OCI-LY7 (cell line): ENCODE data around the gene CHRM3. TPM values are rescaled to one million over a fixed set of nuclear protein-coding genes. Genes with fewer than 3 reads are reported as not detected.

ENCODE experiments used
- BruUV-seq: library from RNA; stranded (reverse); fragments of 400-500 nt; replicated peaks from 2 replicates; lab custom pipeline; 2021; lab: Mats Ljungman, UMichigan
- CTCF ChIA-PET: fragments of 300-600 bp; sonication (Branson Sonifier 250); formaldehyde crosslinking; loops from one replicate; lab custom pipeline; 2022; ENCODE audit warnings: antibody characterized with exemption; ENCODE audit not compliant: unreplicated experiment; lab: Charles Lee
- POLR2A ChIA-PET: fragments of 300-600 bp; sonication (Branson Sonifier 250); formaldehyde crosslinking; loops from one replicate; lab custom pipeline; 2022; ENCODE audit warnings: antibody characterized with exemption; lab: Charles Lee
- DNase-seq: peaks from one replicate; pipeline ENCODE4 v3.0.0-alpha.2; 2015; ENCODE audit warnings: low spot score
- H2AFZ ChIP-seq: fragments of 200-600 bp; sonication (generic), shearing (Covaris generic); 2 replicates; pipeline ENCODE4 v1.6.1; 2014; ENCODE audit warnings: mild to moderate bottlenecking, antibody characterized with exemption, low read length, moderate library complexity
- H3K27ac ChIP-seq: fragments of 200-600 bp; sonication (generic); 2 replicates; pipeline ENCODE4 v1.5.1; 2014; ENCODE audit warnings: mixed run types, low read depth, mild to moderate bottlenecking, moderate library complexity, low read length, inconsistent platforms; ENCODE audit not compliant: poor library complexity, severe bottlenecking
- H3K36me3 ChIP-seq: fragments of 200-600 bp; sonication (generic); 2 replicates; pipeline ENCODE4 v1.6.1; 2014; ENCODE audit warnings: mild to moderate bottlenecking, antibody characterized with exemption, low read length, moderate library complexity, mixed read lengths; ENCODE audit not compliant: insufficient read depth
- H3K4me1 ChIP-seq: fragments of 200-600 bp; sonication (generic); 2 replicates; pipeline ENCODE4 v1.5.1; 2014; ENCODE audit warnings: mild to moderate bottlenecking, low read length; ENCODE audit not compliant: insufficient read depth, poor library complexity, severe bottlenecking
- H3K4me2 ChIP-seq: fragments of 200-600 bp; sonication (generic); 2 replicates; pipeline ENCODE4 v1.6.1; 2014; ENCODE audit warnings: mild to moderate bottlenecking, low read length
- H3K4me3 ChIP-seq: fragments of 200-600 bp; sonication (generic); 2 replicates; pipeline ENCODE4 v1.5.1; 2014; ENCODE audit warnings: mild to moderate bottlenecking, low read depth, low read length; ENCODE audit not compliant: poor library complexity, severe bottlenecking
- H3K79me2 ChIP-seq: fragments of 200-600 bp; sonication (generic); 2 replicates; pipeline ENCODE4 v1.6.1; 2016; ENCODE audit warnings: low read depth, mild to moderate bottlenecking, low read length, moderate library complexity, mixed read lengths; ENCODE audit not compliant: insufficient read depth
- H3K9me2 ChIP-seq: fragments of 200-600 bp; sonication (generic); 2 replicates; pipeline ENCODE4 v1.6.1; 2016; ENCODE audit warnings: mild to moderate bottlenecking, low read length, mixed read lengths; ENCODE audit not compliant: insufficient read depth
- H3K9me3 ChIP-seq: fragments of 200-600 bp; sonication (generic); 2 replicates; pipeline ENCODE4 v1.6.1; 2014; ENCODE audit warnings: mild to moderate bottlenecking, mixed run types, low read length, mixed read lengths
- H4K20me1 ChIP-seq: fragments of 200-600 bp; sonication (generic); 2 replicates; pipeline ENCODE4 v1.6.1; 2014; ENCODE audit warnings: mild to moderate bottlenecking, antibody characterized with exemption, low read length, moderate library complexity, mixed read lengths; ENCODE audit not compliant: insufficient read depth
- CTCF ChIP-seq: fragments of 200-600 bp; sonication (generic); conservative IDR thresholded peaks from 2 replicates; pipeline ENCODE4 v1.5.1; 2014; ENCODE audit warnings: mild to moderate bottlenecking, antibody characterized with exemption, low read length, moderate library complexity, mixed read lengths
- EZH2phosphoT487 ChIP-seq: fragments of 200-600 bp; sonication (generic); IDR thresholded peaks from 2 replicates; pipeline ENCODE4 v1.6.1; 2018; ENCODE audit warnings: low read depth, borderline replicate concordance, mild to moderate bottlenecking, mixed run types, antibody characterized with exemption, low read length, moderate library complexity, mixed read lengths
- intact Hi-C: fragments of 100-400 bp; cut with micrococcal nuclease; formaldehyde crosslinking; loops from one replicate; pipeline ENCODE4 v1.10.0; 2022; ENCODE audit not compliant: unreplicated experiment
- total RNA-seq, 2 experiments: library from RNA; depleted of rRNA in 1 of 2; stranded (reverse); fragments of >200 nt in 1 of 2; shearing (Covaris generic) in 1 of 2; gene quantifications; 2 replicates each; pipeline ENCODE4 v1.2.3, GENCODE V29; 2014 to 2022

Gene CHRM3
- total RNA-seq, 2 experiments from 2014 or later: 0.13 TPM; not detected in 1

GRCh38 chr1:239361403-239361802, 25.0 kb upstream of the CHRM3 start:
- intact Hi-C loops: no loop called here
- TF ChIP-seq CTCF: no peak
- no peak for TF ChIP-seq EZH2phosphoT487
- CTCF ChIA-PET: no interaction called here
- Histone ChIP-seq H2AFZ (no peak overlapping the region), H3K27ac (no peak overlapping the region), H3K4me3 (no peak overlapping the region), H3K4me2 (no peak overlapping the region), H3K9me2 (no peaks in the 10 kb centered on the region), H3K4me1 (no peaks in the 10 kb centered on the region), H3K79me2 (no peaks in the 10 kb centered on the region), H3K36me3 (no peaks in the 10 kb centered on the region), H4K20me1 (no peaks in the 10 kb centered on the region), H3K9me3 (no peaks in the 10 kb centered on the region)
- POLR2A ChIA-PET: interaction anchor here (0.7 kb wide), 1 partner anchor 13 kb away, joined by 3 read pairs; no protein-coding TSS in a partner anchor
- DNase-seq: no peak
- BruUV-seq: no TSS peak

- Histone ChIP-seq H3K4me3 (no peak overlapping the region), H3K27ac (no peak overlapping the region), H3K9me3 (no peaks in the 10 kb centered on the region), H3K79me2 (no peaks in the 10 kb centered on the region), H3K9me2 (no peaks in the 10 kb centered on the region), H3K36me3 (no peaks in the 10 kb centered on the region), H4K20me1 (no peaks in the 10 kb centered on the region), H3K4me1 (no peaks in the 10 kb centered on the region), H3K4me2 (no peak overlapping the region), H2AFZ (no peak overlapping the region)
- POLR2A ChIA-PET: no interaction called here
- DNase-seq: no peak
- BruUV-seq: no TSS peak
- no peak for TF ChIP-seq CTCF
- TF ChIP-seq EZH2phosphoT487: no peak
- CTCF ChIA-PET: no interaction called here
- intact Hi-C loops: no loop called here
These were observed 22.4 kb upstream of the CHRM3 start for GRCh38 chr1:239363930-239364329.

GRCh38 chr1:239367196-239367810, 19.1 kb upstream of the CHRM3 start:
- intact Hi-C loops: no loop called here
- Histone ChIP-seq H3K4me2 (no peak overlapping the region), H3K9me3 (no peaks in the 10 kb centered on the region), H4K20me1 (no peaks in the 10 kb centered on the region), H3K9me2 (no peaks in the 10 kb centered on the region), H2AFZ (no peak overlapping the region), H3K4me1 (no peaks in the 10 kb centered on the region), H3K36me3 (no peaks in the 10 kb centered on the region), H3K27ac (no peak overlapping the region), H3K4me3 (no peak overlapping the region), H3K79me2 (no peaks in the 10 kb centered on the region)
- POLR2A ChIA-PET: no interaction called here
- no TSS peak for BruUV-seq
- CTCF ChIA-PET: no interaction called here
- TF ChIP-seq EZH2phosphoT487 (no peak), CTCF (no peak)
- no peak for DNase-seq
